GM19328 (cell line): ENCODE measurements around the gene NLE1.
"Not testable (repeated sequence)": the region's sequence is repeated elsewhere in the genome, so short reads cannot be mapped to it uniquely, and the experiment has no call there.

Source experiments
- ATAC-seq: cut with Tn5 transposase; IDR thresholded peaks from one replicate; pipeline ENCODE4 v1.9.1; 2021; ENCODE audit warnings: mild to moderate bottlenecking, moderate library complexity; ENCODE audit not compliant: unreplicated experiment

The NLE1 gene

GRCh38 chr17:35163886-35164285 is 21.8 kb upstream of the NLE1 start:
- no peak for ATAC-seq

GRCh38 chr17:35162755-35163154 is 20.7 kb upstream of the NLE1 start:
- ATAC-seq: no peak

- no peak for ATAC-seq
These were observed 19.2 kb upstream of the NLE1 start for GRCh38 chr17:35161281-35161761.

GRCh38 chr17:35160354-35161201 is 18.5 kb upstream of the NLE1 start:
- no peak for ATAC-seq

- ATAC-seq: no peak
These were observed 17.8 kb upstream of the NLE1 start for GRCh38 chr17:35159940-35160339.

GRCh38 chr17:35155246-35155645 is 13.1 kb upstream of the NLE1 start:
- ATAC-seq: no peak

GRCh38 chr17:35154196-35155165 is 12.4 kb upstream of the NLE1 start:
- ATAC-seq: no peak

- no peak for ATAC-seq
These were observed 10.5 kb upstream of the NLE1 start for GRCh38 chr17:35152421-35153140.

GRCh38 chr17:35151080-35151479 is 9.0 kb upstream of the NLE1 start:
- not testable (repeated sequence) for ATAC-seq

GRCh38 chr17:35149941-35150340 is 7.8 kb upstream of the NLE1 start:
- no peak for ATAC-seq

- no peak for ATAC-seq
These were observed 6.0 kb upstream of the NLE1 start for GRCh38 chr17:35148144-35148543.

- ATAC-seq: no peak
These were observed 5.3 kb upstream of the NLE1 start, which contains the start of gene UNC45B for GRCh38 chr17:35147375-35147905. Gene UNC45B, plus strand, starts transcription at chr17:35147817. Its CDS starts 447 bp downstream, at chr17:35148264.

- no peak for ATAC-seq
These were observed 4.2 kb upstream of the NLE1 start for GRCh38 chr17:35146214-35146833.

GRCh38 chr17:35144840-35145239 is 2.7 kb upstream of the NLE1 start:
- no peak for ATAC-seq

GRCh38 chr17:35142467-35142796 is 329 bp upstream of the NLE1 start:
- ATAC-seq: no peak

- ATAC-seq: no peak
These were observed 3.9 kb downstream of the NLE1 start for GRCh38 chr17:35138218-35138617.

GRCh38 chr17:35135322-35135721 is 6.8 kb downstream of the NLE1 start:
- no peak for ATAC-seq

- no peak for ATAC-seq
These were observed 9.1 kb downstream of the NLE1 start for GRCh38 chr17:35132816-35133550.

GRCh38 chr17:35132099-35132498 is 10.0 kb downstream of the NLE1 start:
- ATAC-seq: no peak

- no peak for ATAC-seq
These were observed 11.7 kb downstream of the NLE1 start for GRCh38 chr17:35130392-35130791.
